HEK293 (cell line): ENCODE measurements around the gene UBALD1.

ENCODE experiments used
- CTCF ChIA-PET: fragments of 350-600 bp; formaldehyde crosslinking; extraction: SDS; loops from one replicate; lab custom pipeline; 2021; ENCODE audit warnings: antibody characterized with exemption; lab: Yijun Ruan, JAX
- POLR2A ChIA-PET: fragments of 300-600 bp; formaldehyde crosslinking; extraction: SDS; loops from one replicate; lab custom pipeline; 2020; ENCODE audit warnings: antibody characterized with exemption, inconsistent platforms; lab: Yijun Ruan, JAX
- H3K27ac ChIP-seq: fragments of 200-500 bp; sonication (Bioruptor generic); 2 replicates; pipeline ENCODE4 v1.5.1; 2014; ENCODE audit warnings: low read depth, low read length, control low read depth, inconsistent platforms; ENCODE audit errors: extremely low read depth
- H3K36me3 ChIP-seq, 2 experiments: fragments of 200-500 bp in 1 of 2; sonication (Bioruptor generic) in 1 of 2; 1 replicate in 1 of 2; 2 replicates in 1 of 2; pipeline ENCODE4 v1.5.1; 2014 to 2017; ENCODE audit warnings: inconsistent platforms in 2 of 2, low read length in 2 of 2; ENCODE audit not compliant: control insufficient read depth in 2 of 2, insufficient read depth in 1 of 2
- H3K4me1 ChIP-seq: fragments of 200-500 bp; sonication (Bioruptor generic); 2 replicates; pipeline ENCODE4 v1.5.1; 2014; ENCODE audit warnings: mild to moderate bottlenecking, low read length, inconsistent platforms; ENCODE audit not compliant: control insufficient read depth, insufficient read depth
- H3K4me3 ChIP-seq: 2 replicates; pipeline ENCODE4 v1.5.1; 2011; ENCODE audit warnings: low read depth, mild to moderate bottlenecking, control low read depth, low read length, moderate library complexity
- H3K9me3 ChIP-seq: fragments of 200-500 bp; sonication (Bioruptor generic); 2 replicates; pipeline ENCODE4 v1.5.1; 2014; ENCODE audit warnings: low read depth, low read length, inconsistent platforms; ENCODE audit not compliant: control insufficient read depth, insufficient read depth
- AEBP2 ChIP-seq: fragments of 450-650 bp; formaldehyde crosslinking; IDR thresholded peaks from 2 replicates; pipeline ENCODE4 v1.5.1; 2016; ENCODE audit warnings: missing biosample characterization, missing genetic modification characterization, borderline replicate concordance
- MZF1 ChIP-seq: fragments of 450-650 bp; formaldehyde crosslinking; IDR thresholded peaks from 2 replicates; pipeline ENCODE4 v1.5.1; 2017; ENCODE audit warnings: missing biosample characterization, missing genetic modification characterization, borderline replicate concordance
- SCRT2 ChIP-seq: fragments of 450-650 bp; formaldehyde crosslinking; IDR thresholded peaks from 2 replicates; pipeline ENCODE4 v1.5.1; 2016; ENCODE audit warnings: missing biosample characterization, missing genetic modification characterization
- YY2 ChIP-seq: fragments of 450-650 bp; formaldehyde crosslinking; IDR thresholded peaks from 2 replicates; pipeline ENCODE4 v1.5.1; 2016; ENCODE audit warnings: missing biosample characterization, missing genetic modification characterization
- ZBTB7A ChIP-seq: fragments of 450-650 bp; formaldehyde crosslinking; IDR thresholded peaks from 2 replicates; pipeline ENCODE4 v1.5.1; 2016; ENCODE audit warnings: low read depth, missing biosample characterization, missing genetic modification characterization
- ZBTB8A ChIP-seq: fragments of 450-650 bp; formaldehyde crosslinking; IDR thresholded peaks from 2 replicates; pipeline ENCODE4 v1.5.1; 2016; ENCODE audit warnings: missing biosample characterization, missing genetic modification characterization
- ZIC2 ChIP-seq: fragments of 450-650 bp; formaldehyde crosslinking; IDR thresholded peaks from 2 replicates; pipeline ENCODE4 v1.5.1; 2016; ENCODE audit warnings: missing biosample characterization, missing genetic modification characterization
- ZNF157 ChIP-seq: fragments of 450-650 bp; formaldehyde crosslinking; IDR thresholded peaks from 2 replicates; pipeline ENCODE4 v1.5.1; 2016; ENCODE audit warnings: missing biosample characterization, missing genetic modification characterization
- ZNF341 ChIP-seq: fragments of 450-650 bp; formaldehyde crosslinking; IDR thresholded peaks from 2 replicates; pipeline ENCODE4; 2016; ENCODE audit warnings: low read depth, missing biosample characterization, missing genetic modification characterization
- ZNF629 ChIP-seq: fragments of 450-650 bp; formaldehyde crosslinking; IDR thresholded peaks from 2 replicates; pipeline ENCODE4 v1.5.1; 2017; ENCODE audit warnings: missing biosample characterization, missing genetic modification characterization
- ZNF777 ChIP-seq: fragments of 450-650 bp; formaldehyde crosslinking; IDR thresholded peaks from 2 replicates; pipeline ENCODE4 v1.5.1; 2017; ENCODE audit warnings: missing biosample characterization, missing genetic modification characterization, borderline replicate concordance
- TF ChIP-seq, protein P1 (sequence below): fragments of 450-650 bp; formaldehyde crosslinking; IDR thresholded peaks from 2 replicates; pipeline ENCODE4 v1.5.1; 2016; ENCODE audit warnings: missing biosample characterization, missing genetic modification characterization
- TF ChIP-seq, protein P2 (sequence below): fragments of 450-650 bp; formaldehyde crosslinking; IDR thresholded peaks from 2 replicates; pipeline ENCODE4 v1.5.1; 2016; ENCODE audit warnings: missing biosample characterization, missing genetic modification characterization

Gene UBALD1

DNA sequence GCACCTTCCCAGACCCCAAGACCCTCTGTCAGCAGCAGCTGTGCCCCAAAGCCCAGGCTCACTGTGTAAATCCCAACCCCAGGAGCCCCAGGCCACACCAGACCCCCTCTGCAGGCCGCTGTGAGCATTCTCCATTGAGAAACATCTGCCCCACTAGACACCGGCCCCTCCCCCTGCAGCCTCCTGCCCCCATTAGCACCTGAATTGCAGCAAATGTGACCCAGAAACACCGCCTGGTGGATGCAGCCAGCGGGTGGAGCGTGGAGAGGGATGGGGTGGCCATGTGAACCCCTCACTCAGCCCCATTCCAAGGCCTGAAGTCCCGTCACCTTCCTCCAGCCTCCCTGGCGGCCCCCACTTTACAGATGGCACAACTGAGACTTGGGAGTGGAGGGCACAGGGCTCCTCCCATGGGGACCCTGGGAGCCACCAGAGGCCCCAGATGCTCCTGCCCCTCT is 2.2 kb downstream of the UBALD1 start:
- TF ChIP-seq SCRT2 (tag by site-specific recombination) (no peak), MZF1 (no peak), ZNF629 (tag by site-specific recombination) (no peak), ZNF777 (tag by site-specific recombination) (no peak), YY2 (tag by site-specific recombination) (no peak), ZBTB8A (tag by site-specific recombination) (peak; percentile 47; the same call in 1 of the 2 replicates), AEBP2 (tag by site-specific recombination) (no peak), ZNF157 (no peak)
- TF ChIP-seq, protein P1, sequence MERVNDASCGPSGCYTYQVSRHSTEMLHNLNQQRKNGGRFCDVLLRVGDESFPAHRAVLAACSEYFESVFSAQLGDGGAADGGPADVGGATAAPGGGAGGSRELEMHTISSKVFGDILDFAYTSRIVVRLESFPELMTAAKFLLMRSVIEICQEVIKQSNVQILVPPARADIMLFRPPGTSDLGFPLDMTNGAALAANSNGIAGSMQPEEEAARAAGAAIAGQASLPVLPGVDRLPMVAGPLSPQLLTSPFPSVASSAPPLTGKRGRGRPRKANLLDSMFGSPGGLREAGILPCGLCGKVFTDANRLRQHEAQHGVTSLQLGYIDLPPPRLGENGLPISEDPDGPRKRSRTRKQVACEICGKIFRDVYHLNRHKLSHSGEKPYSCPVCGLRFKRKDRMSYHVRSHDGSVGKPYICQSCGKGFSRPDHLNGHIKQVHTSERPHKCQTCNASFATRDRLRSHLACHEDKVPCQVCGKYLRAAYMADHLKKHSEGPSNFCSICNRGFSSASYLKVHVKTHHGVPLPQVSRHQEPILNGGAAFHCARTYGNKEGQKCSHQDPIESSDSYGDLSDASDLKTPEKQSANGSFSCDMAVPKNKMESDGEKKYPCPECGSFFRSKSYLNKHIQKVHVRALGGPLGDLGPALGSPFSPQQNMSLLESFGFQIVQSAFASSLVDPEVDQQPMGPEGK (tag by site-specific recombination): no peak
- TF ChIP-seq, protein P2, sequence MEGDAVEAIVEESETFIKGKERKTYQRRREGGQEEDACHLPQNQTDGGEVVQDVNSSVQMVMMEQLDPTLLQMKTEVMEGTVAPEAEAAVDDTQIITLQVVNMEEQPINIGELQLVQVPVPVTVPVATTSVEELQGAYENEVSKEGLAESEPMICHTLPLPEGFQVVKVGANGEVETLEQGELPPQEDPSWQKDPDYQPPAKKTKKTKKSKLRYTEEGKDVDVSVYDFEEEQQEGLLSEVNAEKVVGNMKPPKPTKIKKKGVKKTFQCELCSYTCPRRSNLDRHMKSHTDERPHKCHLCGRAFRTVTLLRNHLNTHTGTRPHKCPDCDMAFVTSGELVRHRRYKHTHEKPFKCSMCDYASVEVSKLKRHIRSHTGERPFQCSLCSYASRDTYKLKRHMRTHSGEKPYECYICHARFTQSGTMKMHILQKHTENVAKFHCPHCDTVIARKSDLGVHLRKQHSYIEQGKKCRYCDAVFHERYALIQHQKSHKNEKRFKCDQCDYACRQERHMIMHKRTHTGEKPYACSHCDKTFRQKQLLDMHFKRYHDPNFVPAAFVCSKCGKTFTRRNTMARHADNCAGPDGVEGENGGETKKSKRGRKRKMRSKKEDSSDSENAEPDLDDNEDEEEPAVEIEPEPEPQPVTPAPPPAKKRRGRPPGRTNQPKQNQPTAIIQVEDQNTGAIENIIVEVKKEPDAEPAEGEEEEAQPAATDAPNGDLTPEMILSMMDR: 0 out of 2 replicates have a peak, but pooled peaks have one; percentile 22
- peaks cover 0 to 21% of the 10 kb centered on the region in 2 experiments; a peak in 1 of 3 replicates for H3K36me3 ChIP-seq
- H3K4me1 ChIP-seq: no peaks in the 10 kb centered on the region; the same call in 1 of the 2 replicates
- no peak overlapping the region for H3K27ac ChIP-seq
- H3K4me3 ChIP-seq: no peak overlapping the region
- CTCF ChIA-PET: interaction anchor here (0.6 to 2.6 kb wide), 7 partner anchors 9 to 94 kb away, joined by 3 to 8 read pairs (median 5); partner anchors contain the start of genes C16orf96 and MGRN1
- no peaks in the 10 kb centered on the region for H3K9me3 ChIP-seq
- POLR2A ChIA-PET: interaction anchor here (0.7 kb wide), 1 partner anchor 296 kb away, joined by 7 read pairs; the partner anchor contains the start of gene GLIS2

DNA sequence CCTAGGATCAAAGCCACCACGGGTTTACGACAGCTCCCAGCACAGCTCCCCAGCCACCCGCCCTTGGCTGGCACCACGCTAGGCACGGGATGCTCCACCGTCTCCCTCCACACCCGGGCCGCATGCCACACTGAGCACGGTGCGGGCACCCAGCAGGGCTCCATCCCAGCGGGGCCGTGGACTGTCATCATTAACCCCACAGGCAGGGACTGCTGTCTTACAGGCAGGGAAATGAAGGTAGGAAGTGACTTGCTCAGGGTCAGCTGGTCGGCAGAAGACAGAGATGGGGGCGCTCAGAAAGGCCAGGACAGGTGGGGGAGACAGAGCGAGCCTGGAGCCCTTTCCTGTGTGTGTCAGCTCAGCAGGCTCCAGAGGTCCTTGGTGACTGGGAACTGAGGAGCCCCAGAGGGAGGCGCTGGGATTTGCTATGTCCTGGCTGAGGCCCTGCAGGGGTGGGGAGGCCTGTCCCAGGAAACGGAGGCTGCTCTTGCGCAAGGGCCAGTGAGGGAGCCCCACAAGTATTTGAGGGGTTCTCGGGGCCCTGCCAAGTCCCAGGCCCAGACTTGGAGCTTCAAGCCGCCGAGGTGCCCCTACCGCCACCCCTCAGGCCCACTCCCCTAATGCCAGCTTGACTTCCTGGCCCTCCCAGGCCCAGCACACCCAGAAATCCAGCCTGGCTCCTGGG is 3.2 kb downstream of the UBALD1 start:
- Histone ChIP-seq H3K27ac (no peak overlapping the region), H3K9me3 (no peaks in the 10 kb centered on the region), H3K36me3 (peaks cover 0 to 24% of the 10 kb centered on the region in 2 experiments; a peak in 1 of 3 replicates), H3K4me3 (no peak overlapping the region), H3K4me1 (no peaks in the 10 kb centered on the region; the same call in 1 of the 2 replicates)
- POLR2A ChIA-PET: interaction anchor here (0.7 to 1.0 kb wide), 3 partner anchors 13 to 295 kb away, joined by 3 to 7 read pairs (median 3); partner anchors contain the start of genes GLIS2 and MGRN1
- CTCF ChIA-PET: interaction anchor here (0.6 to 2.6 kb wide), 4 partner anchors 10 to 78 kb away, joined by 5 to 8 read pairs (median 5); partner anchors contain the start of genes C16orf96 and MGRN1
- TF ChIP-seq ZIC2 (peak; percentile 86), ZNF341 (tag by site-specific recombination) (peak; percentile 78), ZBTB7A (tag by site-specific recombination) (no peak)
